Retinal pigment epithelial cell (primary cell): ENCODE measurements around the gene GAL3ST3.

Experiments used
- DNase-seq: peaks from one replicate; pipeline ENCODE4 v3.0.0-alpha.2; 2010; ENCODE audit warnings: low read depth
- H3K4me3 ChIP-seq: 2 replicates; pipeline ENCODE4 v1.5.1; 2011; ENCODE audit warnings: mild to moderate bottlenecking, low read length, control low read depth, moderate library complexity
- TF ChIP-seq, protein P1 (sequence below): conservative IDR thresholded peaks from 2 replicates; pipeline ENCODE4 v1.5.1; 2011; ENCODE audit warnings: low read depth, low read length, control low read depth, inconsistent platforms

GAL3ST3 gene

DNA sequence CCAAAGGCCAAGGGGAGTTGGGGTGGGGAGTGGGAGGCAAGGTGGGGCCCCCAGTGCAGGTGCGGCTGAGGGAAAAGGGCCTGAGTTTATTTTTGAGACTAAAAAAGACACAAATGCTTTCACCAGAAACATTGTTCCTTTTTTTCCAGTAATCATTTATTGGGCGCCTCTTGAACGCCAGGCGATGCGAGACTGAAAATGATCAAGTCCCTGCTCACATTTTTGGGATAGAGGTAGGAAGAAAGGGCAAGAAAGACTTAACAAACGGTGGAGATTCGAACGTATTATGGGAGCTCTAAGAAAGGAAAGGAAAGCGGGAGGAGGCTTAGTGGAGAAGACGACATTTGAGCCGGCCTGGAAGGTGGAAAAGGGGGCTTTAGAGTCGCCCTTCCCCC lies 2.4 kb upstream of the GAL3ST3 start:
- TF ChIP-seq, protein P1, sequence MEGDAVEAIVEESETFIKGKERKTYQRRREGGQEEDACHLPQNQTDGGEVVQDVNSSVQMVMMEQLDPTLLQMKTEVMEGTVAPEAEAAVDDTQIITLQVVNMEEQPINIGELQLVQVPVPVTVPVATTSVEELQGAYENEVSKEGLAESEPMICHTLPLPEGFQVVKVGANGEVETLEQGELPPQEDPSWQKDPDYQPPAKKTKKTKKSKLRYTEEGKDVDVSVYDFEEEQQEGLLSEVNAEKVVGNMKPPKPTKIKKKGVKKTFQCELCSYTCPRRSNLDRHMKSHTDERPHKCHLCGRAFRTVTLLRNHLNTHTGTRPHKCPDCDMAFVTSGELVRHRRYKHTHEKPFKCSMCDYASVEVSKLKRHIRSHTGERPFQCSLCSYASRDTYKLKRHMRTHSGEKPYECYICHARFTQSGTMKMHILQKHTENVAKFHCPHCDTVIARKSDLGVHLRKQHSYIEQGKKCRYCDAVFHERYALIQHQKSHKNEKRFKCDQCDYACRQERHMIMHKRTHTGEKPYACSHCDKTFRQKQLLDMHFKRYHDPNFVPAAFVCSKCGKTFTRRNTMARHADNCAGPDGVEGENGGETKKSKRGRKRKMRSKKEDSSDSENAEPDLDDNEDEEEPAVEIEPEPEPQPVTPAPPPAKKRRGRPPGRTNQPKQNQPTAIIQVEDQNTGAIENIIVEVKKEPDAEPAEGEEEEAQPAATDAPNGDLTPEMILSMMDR: no peak
- DNase-seq: no peak
- peak overlapping the region; percentile 97 for H3K4me3 ChIP-seq

- DNase-seq: no peak
- no peak overlapping the region for H3K4me3 ChIP-seq
- TF ChIP-seq, protein P1: no peak
These were observed 1.7 kb upstream of the GAL3ST3 start for GRCh38 chr11:66050581-66051231.

DNA sequence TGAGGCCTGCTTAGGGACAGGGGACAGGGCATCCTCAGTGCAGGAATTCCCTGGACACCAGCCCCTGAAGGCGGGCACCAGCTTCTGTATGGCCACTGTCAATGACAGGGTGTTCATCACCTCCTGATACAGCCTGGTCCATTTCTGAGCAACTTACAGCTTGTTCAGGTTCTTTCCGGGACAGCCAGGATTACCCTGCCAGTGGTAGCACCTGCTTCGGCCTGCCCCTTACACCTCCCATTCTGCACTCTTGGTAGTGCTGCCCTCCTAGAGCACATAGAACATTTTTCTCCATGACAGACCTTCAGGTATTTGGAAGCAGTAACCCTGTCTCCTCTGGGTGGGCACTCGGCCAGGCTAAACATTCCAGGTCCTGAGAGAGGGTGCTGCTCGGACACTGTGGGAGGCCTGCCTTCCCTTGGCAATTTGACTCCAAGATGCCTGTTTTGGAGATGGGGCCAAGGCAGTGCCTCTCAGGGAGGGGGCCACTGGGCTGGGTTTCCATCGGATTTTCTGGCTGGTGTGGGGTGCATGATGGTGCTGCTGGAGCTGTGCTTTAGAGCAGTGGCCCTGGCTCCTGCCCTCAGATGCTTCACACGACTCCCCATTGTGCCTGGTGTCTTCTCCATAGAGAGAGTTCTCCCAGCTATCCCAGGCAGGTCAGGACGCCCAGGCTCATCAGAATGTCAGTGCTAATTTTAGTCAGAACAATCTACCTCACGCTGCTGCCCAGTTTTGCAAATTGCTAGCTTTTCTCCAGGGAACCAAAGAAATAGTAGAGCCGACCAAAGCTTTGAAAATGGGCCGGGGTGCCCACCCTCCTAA lies 1.2 kb downstream of the GAL3ST3 start:
- no peak overlapping the region for H3K4me3 ChIP-seq
- TF ChIP-seq, protein P1: no peak
- no peak for DNase-seq

GRCh38 chr11:66046901-66047300 lies 2.1 kb downstream of the GAL3ST3 start:
- H3K4me3 ChIP-seq: no peak overlapping the region
- TF ChIP-seq, protein P1: no peak
- no peak for DNase-seq

GRCh38 chr11:66045177-66045639 lies 3.8 kb downstream of the GAL3ST3 start:
- H3K4me3 ChIP-seq: no peak overlapping the region
- DNase-seq: no peak
- TF ChIP-seq, protein P1: peak; percentile 95

- DNase-seq: no peak
- H3K4me3 ChIP-seq: no peak overlapping the region
- TF ChIP-seq, protein P1: no peak
These were observed 4.2 kb downstream of the GAL3ST3 start for GRCh38 chr11:66044757-66045156.
